Activated naive CD4-positive, alpha-beta T cell treated with anti-CD3 and anti-CD28 coated beads, Interleukin-2, amount 50 U/mL, for 72 hours (primary cell): ENCODE measurements around the gene MED10. TPM values are rescaled to one million over a fixed set of nuclear protein-coding genes. Genes with fewer than 3 reads are reported as not detected.
A peak's percentile ranks its signal among the peaks of the same experiment; 100 is the strongest.
"Not testable (repeated sequence)": the region's sequence is repeated elsewhere in the genome, so short reads cannot be mapped to it uniquely, and the experiment has no call there.

Experiments
- ATAC-seq, 2 donors: fragments of 150-1000 bp; cut with Tn5 transposase; 2 replicates each; pipeline ENCODE4 v1.10.0; 2021; ENCODE audit warnings: mild to moderate bottlenecking in 2 of 2, moderate library complexity in 2 of 2
- DNase-seq, 2 donors: peaks; one replicate each; pipeline ENCODE4 v3.0.0; 2021 to 2022; ENCODE audit warnings: low spot score in 2 of 2
- H3K27ac Mint-ChIP-seq, 2 donors: one replicate each; pipeline ENCODE4 v1.8.0; 2022; ENCODE audit warnings: mild to moderate bottlenecking in 2 of 2, mixed read lengths in 2 of 2
- H3K36me3 Mint-ChIP-seq, 2 donors: one replicate each; pipeline ENCODE4 v1.8.0; 2022; ENCODE audit warnings: mixed read lengths in 2 of 2
- H3K9me3 Mint-ChIP-seq, 2 donors: one replicate each; pipeline ENCODE4 v1.8.0; 2022; ENCODE audit warnings: mixed read lengths in 2 of 2
- total RNA-seq, 2 donors: library from RNA; stranded (reverse); gene quantifications; one replicate each; pipeline ENCODE4 v1.2.3, GENCODE V29; 2022

The MED10 gene
- total RNA-seq, 2 donors from 2014 or later: 45.1 to 97.2 TPM

DNA sequence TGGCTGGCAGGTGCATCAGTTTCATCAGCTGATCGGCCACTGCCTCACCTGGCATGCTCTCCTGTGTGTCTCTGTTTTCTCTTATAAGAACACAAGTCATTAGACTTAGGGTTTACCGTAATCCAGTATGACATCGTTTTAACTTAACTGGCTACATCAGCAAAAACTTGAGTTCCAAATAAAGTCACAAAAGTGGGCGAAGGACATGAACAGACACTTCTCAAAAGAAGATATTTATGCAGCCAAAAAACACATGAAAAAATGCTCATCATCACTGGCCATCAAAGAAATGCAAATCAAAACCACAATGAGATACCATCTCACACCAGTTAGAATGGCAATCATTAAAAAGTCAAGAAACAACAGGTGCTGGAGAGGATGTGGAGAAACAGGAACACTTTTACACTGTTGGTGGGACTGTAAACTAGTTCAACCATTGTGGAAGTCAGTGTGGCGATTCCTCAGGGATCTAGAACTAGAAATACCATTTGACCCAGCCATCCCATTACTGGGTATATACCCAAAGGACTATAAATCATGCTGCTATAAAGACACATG lies 14.8 kb downstream of the MED10 start:
- not testable (repeated sequence) for ATAC-seq, H3K27ac Mint-ChIP-seq, H3K9me3 Mint-ChIP-seq, DNase-seq
- peaks cover 6 to 12% of the 10 kb centered on the region in 2 donors for H3K36me3 Mint-ChIP-seq

- peaks cover 10 to 16% of the 10 kb centered on the region in 2 donors for H3K36me3 Mint-ChIP-seq
- H3K27ac Mint-ChIP-seq: no peak overlapping the region
- H3K9me3 Mint-ChIP-seq: no peaks in the 10 kb centered on the region
- no peak for DNase-seq
- ATAC-seq: no peak
Measured at GRCh38 chr5:6362846-6363245, 15.5 kb downstream of the MED10 start.

- ATAC-seq (no peak), DNase-seq (no peak)
- H3K36me3 Mint-ChIP-seq: peaks cover 10 to 16% of the 10 kb centered on the region in 2 donors
- peak overlapping the region; percentile 14 to 79 for H3K27ac Mint-ChIP-seq
- no peaks in the 10 kb centered on the region for H3K9me3 Mint-ChIP-seq
Measured at GRCh38 chr5:6361101-6361500, 17.2 kb downstream of the MED10 start.

- no peak for DNase-seq
- peaks cover 10 to 16% of the 10 kb centered on the region in 2 donors for H3K36me3 Mint-ChIP-seq
- peak; percentile 32 to 47 for ATAC-seq
- H3K9me3 Mint-ChIP-seq: no peaks in the 10 kb centered on the region
- H3K27ac Mint-ChIP-seq: peak overlapping the region; percentile 79 to 94
Measured at GRCh38 chr5:6360323-6361072, 17.8 kb downstream of the MED10 start.

DNA sequence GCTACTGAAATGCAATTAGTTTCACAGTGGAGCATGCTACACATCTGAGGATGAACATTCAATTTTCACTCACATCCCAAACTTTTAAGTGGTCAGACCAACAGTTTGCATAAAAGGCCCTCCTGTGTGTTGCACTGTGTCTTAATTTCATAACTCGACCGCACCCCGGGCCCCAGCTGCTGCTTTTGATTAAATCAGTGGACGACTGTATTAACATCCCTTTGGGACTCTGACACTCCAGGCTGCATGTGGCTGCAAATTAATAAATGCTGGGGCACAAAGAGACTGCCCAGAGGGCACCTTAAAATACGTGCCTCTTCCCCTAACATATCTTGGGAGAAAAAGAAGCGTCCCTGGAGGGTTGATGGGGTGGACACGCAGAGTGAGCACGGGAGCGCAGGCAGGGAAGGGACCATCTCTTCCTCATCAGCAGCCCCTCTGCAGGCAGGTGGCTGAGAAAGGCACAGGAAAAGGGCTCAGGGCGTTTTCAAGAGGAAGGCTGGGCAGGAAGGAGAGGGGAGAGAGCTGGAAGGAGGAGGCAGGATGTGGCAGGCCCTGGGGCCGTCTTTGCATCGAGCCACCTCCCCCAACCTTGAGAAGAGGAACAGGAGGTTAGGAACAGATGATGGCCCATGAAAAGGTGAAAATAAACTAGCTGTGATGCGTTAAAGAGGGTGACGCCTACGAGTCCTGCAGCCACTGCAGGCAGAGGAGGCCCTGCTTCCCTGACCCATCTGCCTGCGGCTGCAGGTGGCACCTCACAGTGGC lies 18.6 kb downstream of the MED10 start:
- DNase-seq: no peak
- peak; percentile 59 to 70 for ATAC-seq

GRCh38 chr5:6358434-6358820 lies 19.9 kb downstream of the MED10 start:
- H3K9me3 Mint-ChIP-seq: no peaks in the 10 kb centered on the region
- ATAC-seq (no peak), DNase-seq (no peak)
- no peak overlapping the region for H3K27ac Mint-ChIP-seq
- peaks cover 10 to 16% of the 10 kb centered on the region in 2 donors for H3K36me3 Mint-ChIP-seq

More for the DNA sequence above, 18.6 kb downstream of the MED10 start:
- Mint-ChIP-seq H3K27ac (peak overlapping the region; percentile 79 to 94), H3K36me3 (peaks cover 10 to 16% of the 10 kb centered on the region in 2 donors), H3K9me3 (no peaks in the 10 kb centered on the region)

- peaks cover 10 to 12% of the 10 kb centered on the region in 2 donors for H3K36me3 Mint-ChIP-seq
- ATAC-seq: not testable (repeated sequence)
Measured at GRCh38 chr5:6357817-6358433, 20.4 kb downstream of the MED10 start.

DNA sequence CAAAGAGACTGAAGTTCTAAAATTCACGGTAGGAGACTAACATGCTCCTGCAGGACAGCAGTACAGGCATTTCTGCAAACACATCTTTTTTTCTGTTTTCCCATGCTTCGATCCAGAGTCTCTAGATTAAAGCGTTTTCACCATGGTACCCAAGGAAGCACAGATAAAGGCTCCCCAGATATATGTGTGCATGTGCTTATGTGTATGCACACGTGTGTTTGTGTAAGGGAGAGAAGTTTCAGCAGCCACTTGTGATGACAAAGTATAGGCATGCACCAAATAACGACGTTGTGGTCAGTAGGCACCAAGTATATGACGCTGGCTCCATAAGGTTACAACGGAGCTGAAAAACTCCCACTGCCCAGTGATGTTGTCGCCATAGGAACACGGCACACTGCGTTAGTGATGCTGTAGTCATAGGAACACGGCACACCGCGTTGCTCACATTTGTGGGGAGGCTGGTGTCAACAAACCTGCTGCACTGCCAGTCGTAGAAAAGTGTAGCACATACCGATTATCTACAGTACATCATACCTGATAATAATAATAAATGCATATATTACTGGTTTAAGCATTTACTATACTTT lies 21.7 kb downstream of the MED10 start:
- no peak for ATAC-seq
- no peak for DNase-seq
- Mint-ChIP-seq H3K36me3 (peaks cover 5 to 6% of the 10 kb centered on the region in 2 donors), H3K9me3 (no peaks in the 10 kb centered on the region), H3K27ac (no peak overlapping the region)

More at GRCh38 chr5:6357817-6358433, 20.4 kb downstream of the MED10 start:
- H3K9me3 Mint-ChIP-seq, H3K27ac Mint-ChIP-seq, DNase-seq: not testable (repeated sequence)

DNA sequence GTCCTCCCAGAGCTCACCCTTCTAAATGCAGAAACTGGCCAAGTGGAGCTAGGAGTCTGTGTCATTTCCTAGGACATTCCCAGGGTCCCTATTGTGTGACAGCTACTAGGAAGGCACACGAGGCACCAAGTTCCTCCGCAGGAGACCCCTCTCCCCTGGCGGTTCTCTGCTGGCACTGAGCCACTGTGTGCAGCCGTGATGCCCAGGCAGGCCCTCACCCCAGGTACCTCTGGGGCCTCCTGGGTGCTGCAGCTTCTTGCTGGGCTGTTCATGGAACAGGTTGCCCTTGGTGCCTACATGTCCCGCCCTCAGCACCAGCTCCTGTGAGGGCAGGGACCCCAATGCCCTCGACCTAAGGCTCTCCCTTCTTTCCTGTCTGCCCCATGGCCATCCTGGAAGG lies 23.1 kb downstream of the MED10 start:
- Mint-ChIP-seq H3K27ac (peak overlapping the region in 1 of 2 donors; percentile 62), H3K9me3 (no peaks in the 10 kb centered on the region), H3K36me3 (peaks cover 5 to 6% of the 10 kb centered on the region in 2 donors)
- no peak for ATAC-seq
- no peak for DNase-seq

- DNase-seq (no peak), ATAC-seq (no peak)
- Mint-ChIP-seq H3K27ac (peak overlapping the region in 1 of 2 donors; percentile 62), H3K36me3 (peaks cover 5 to 6% of the 10 kb centered on the region in 2 donors), H3K9me3 (no peaks in the 10 kb centered on the region)
Measured at GRCh38 chr5:6354848-6355247, 23.5 kb downstream of the MED10 start.

GRCh38 chr5:6353602-6354302 lies 24.6 kb downstream of the MED10 start:
- DNase-seq (no peak), ATAC-seq (no peak)
- Mint-ChIP-seq H3K27ac (peak overlapping the region; percentile 51 to 62), H3K36me3 (peaks cover 5 to 6% of the 10 kb centered on the region in 2 donors), H3K9me3 (no peaks in the 10 kb centered on the region)

GRCh38 chr5:6350277-6351090 lies 27.9 kb downstream of the MED10 start:
- DNase-seq (no peak), ATAC-seq (no peak)
- no peaks in the 10 kb centered on the region for H3K36me3 Mint-ChIP-seq
- H3K9me3 Mint-ChIP-seq: no peaks in the 10 kb centered on the region
- no peak overlapping the region for H3K27ac Mint-ChIP-seq

DNA sequence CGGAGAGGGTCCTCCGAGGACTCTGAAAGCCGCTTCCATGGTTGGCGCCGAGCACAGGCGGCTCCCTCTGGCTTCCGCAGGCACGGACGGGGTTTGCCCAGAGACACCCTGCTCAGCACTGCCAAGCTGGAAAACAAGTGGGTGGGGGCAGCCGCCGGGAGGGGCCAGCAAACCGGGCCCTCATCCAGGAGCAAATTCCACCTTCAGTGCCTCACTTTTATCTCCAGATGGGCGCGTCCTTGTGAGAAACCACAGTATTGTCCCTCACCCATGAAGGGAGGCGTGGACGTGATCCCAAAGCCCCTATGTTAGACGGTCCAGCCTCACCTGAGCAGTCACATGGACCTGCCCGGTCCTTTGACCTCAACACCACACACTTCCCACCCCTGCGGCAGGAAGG lies 29.0 kb downstream of the MED10 start:
- Mint-ChIP-seq H3K27ac (peak overlapping the region in 1 of 2 donors; percentile 26), H3K9me3 (no peaks in the 10 kb centered on the region), H3K36me3 (no peaks in the 10 kb centered on the region)
- DNase-seq: no peak
- ATAC-seq: no peak

- H3K9me3 Mint-ChIP-seq: no peaks in the 10 kb centered on the region
- ATAC-seq: no peak
- H3K36me3 Mint-ChIP-seq: no peaks in the 10 kb centered on the region
- no peak for DNase-seq
- H3K27ac Mint-ChIP-seq: no peak overlapping the region
Measured at GRCh38 chr5:6348476-6349000, 29.8 kb downstream of the MED10 start.

- no peak for DNase-seq
- ATAC-seq: no peak
- no peaks in the 10 kb centered on the region for H3K36me3 Mint-ChIP-seq
- H3K9me3 Mint-ChIP-seq: no peaks in the 10 kb centered on the region
- H3K27ac Mint-ChIP-seq: no peak overlapping the region
Measured at GRCh38 chr5:6347673-6348072, 30.7 kb downstream of the MED10 start.
